ENCODE data around the gene SREBF2.

The SREBF2 gene

DNA sequence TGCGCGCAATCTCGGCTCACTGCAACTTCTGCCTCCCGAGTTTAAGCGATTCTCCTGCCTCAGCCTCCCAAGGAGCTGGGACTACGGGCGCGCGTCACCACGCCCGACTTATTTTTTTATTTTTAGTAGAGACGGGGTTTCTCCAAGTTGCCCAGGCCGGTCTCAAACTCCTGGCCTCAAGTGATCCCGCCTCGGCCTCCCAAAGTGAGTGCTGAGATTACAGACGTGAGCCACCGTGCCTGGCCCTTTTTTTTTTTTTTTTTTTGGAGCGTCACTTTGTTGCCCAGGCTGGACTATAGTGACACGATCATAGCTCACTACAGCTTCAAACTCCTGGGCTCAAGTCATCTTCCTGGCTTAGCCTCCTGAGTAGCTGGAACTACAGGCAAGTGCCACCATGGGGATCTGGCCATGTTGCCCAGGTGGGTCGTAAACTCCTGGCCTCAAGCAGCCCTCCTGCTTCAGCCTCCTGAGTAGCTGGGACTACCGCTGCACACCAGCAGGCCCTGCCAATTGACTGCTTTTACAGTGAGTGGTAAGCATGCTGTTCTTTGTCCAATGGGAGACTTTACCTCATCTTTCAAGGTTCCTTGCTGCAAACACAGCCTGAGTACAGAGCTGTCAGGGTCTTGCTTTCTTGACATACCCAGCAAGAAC lies 114.6 kb downstream of the SREBF2 start:
- no peak for TF ChIP-seq TAF1 (IDR thresholded peaks at IDR 0.05; ENCODE audit: borderline replicate concordance, insufficient read depth, low read length)

DNA sequence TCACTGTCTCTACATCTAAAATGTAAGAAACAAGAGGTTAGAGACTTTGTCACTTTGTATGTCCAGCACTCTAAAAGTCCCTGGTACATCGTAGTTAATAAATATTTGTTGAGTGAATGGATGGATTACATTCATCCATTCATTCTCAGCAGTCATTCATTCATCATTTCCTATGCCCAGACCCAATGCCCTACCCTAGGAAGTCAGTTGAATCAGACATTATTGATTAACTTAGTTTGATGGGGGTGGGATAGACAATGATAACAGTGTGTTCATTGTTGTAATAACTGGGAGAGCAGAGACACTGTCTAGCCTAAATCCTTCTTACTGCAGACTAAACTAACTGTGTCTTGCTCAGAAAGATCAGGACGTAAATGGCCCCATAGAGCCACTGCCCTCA lies 115.2 kb downstream of the SREBF2 start:
- TF ChIP-seq TAF1 (IDR thresholded peaks at IDR 0.05; ENCODE audit: borderline replicate concordance, insufficient read depth, low read length) (no peak), FOXP2 (optimal IDR thresholded peaks at IDR 0.05; ENCODE audit: borderline replicate concordance, extremely low read depth, extremely low read length, insufficient read depth) (no peak), SIN3A (IDR thresholded peaks at IDR 0.05; ENCODE audit: borderline replicate concordance, insufficient read depth, low read length) (no peak)
- TF ChIP-seq, protein P1, sequence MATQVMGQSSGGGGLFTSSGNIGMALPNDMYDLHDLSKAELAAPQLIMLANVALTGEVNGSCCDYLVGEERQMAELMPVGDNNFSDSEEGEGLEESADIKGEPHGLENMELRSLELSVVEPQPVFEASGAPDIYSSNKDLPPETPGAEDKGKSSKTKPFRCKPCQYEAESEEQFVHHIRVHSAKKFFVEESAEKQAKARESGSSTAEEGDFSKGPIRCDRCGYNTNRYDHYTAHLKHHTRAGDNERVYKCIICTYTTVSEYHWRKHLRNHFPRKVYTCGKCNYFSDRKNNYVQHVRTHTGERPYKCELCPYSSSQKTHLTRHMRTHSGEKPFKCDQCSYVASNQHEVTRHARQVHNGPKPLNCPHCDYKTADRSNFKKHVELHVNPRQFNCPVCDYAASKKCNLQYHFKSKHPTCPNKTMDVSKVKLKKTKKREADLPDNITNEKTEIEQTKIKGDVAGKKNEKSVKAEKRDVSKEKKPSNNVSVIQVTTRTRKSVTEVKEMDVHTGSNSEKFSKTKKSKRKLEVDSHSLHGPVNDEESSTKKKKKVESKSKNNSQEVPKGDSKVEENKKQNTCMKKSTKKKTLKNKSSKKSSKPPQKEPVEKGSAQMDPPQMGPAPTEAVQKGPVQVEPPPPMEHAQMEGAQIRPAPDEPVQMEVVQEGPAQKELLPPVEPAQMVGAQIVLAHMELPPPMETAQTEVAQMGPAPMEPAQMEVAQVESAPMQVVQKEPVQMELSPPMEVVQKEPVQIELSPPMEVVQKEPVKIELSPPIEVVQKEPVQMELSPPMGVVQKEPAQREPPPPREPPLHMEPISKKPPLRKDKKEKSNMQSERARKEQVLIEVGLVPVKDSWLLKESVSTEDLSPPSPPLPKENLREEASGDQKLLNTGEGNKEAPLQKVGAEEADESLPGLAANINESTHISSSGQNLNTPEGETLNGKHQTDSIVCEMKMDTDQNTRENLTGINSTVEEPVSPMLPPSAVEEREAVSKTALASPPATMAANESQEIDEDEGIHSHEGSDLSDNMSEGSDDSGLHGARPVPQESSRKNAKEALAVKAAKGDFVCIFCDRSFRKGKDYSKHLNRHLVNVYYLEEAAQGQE (IDR thresholded peaks at IDR 0.05; ENCODE audit: insufficient read depth in 1 of 2, low read depth in 2 of 2, low read length in 2 of 2), result no peak

GRCh38 chr22:41949297-41949965 lies 116.5 kb downstream of the SREBF2 start:
- TF ChIP-seq SIN3A (IDR thresholded peaks at IDR 0.05; ENCODE audit: borderline replicate concordance, insufficient read depth, low read length), result no peak
- no peak for TF ChIP-seq POLR2AphosphoS5 (IDR thresholded peaks at IDR 0.05; ENCODE audit: low read depth, low read length)
- TF ChIP-seq, protein P1 (IDR thresholded peaks at IDR 0.05; ENCODE audit: insufficient read depth in 1 of 2, low read depth in 2 of 2, low read length in 2 of 2), result no peak

GRCh38 chr22:41951898-41952474 lies 119.1 kb downstream of the SREBF2 start, which contains the start of gene SMIM45:
Gene SMIM45 (plus strand): TSS chr22:41952150.
- TF ChIP-seq, protein P1 (IDR thresholded peaks at IDR 0.05; ENCODE audit: insufficient read depth in 1 of 2, low read depth in 2 of 2, low read length in 2 of 2), result no peak
- TF ChIP-seq FOXP2 (optimal IDR thresholded peaks at IDR 0.05; ENCODE audit: borderline replicate concordance, extremely low read depth, extremely low read length, insufficient read depth), result no peak
- TF ChIP-seq SIN3A (IDR thresholded peaks at IDR 0.05; ENCODE audit: borderline replicate concordance, insufficient read depth, low read length), result no peak
- TF ChIP-seq POLR2AphosphoS5 (IDR thresholded peaks at IDR 0.05; ENCODE audit: low read depth, low read length), result no peak
- TF ChIP-seq TAF1 (IDR thresholded peaks at IDR 0.05; ENCODE audit: borderline replicate concordance, insufficient read depth, low read length), result no peak

- no peak for TF ChIP-seq POLR2AphosphoS5 (IDR thresholded peaks at IDR 0.05; ENCODE audit: low read depth, low read length)
- no peak for TF ChIP-seq FOXP2 (optimal IDR thresholded peaks at IDR 0.05; ENCODE audit: borderline replicate concordance, extremely low read depth, extremely low read length, insufficient read depth)
- no peak for TF ChIP-seq TAF1 (IDR thresholded peaks at IDR 0.05; ENCODE audit: borderline replicate concordance, insufficient read depth, low read length)
- TF ChIP-seq, protein P1 (IDR thresholded peaks at IDR 0.05; ENCODE audit: insufficient read depth in 1 of 2, low read depth in 2 of 2, low read length in 2 of 2), result no peak
- TF ChIP-seq SIN3A (IDR thresholded peaks at IDR 0.05; ENCODE audit: borderline replicate concordance, insufficient read depth, low read length), result no peak
Measured at GRCh38 chr22:41952713-41953112, 119.8 kb downstream of the SREBF2 start.

All from PFSK-1 (cell line).